GM19099 (cell line): ENCODE measurements around the gene PYGB.

Experiments
- POLR2A ChIP-seq: IDR thresholded peaks from 3 replicates; pipeline ENCODE4 v1.6.1; 2011; ENCODE audit warnings: low read depth; ENCODE audit not compliant: insufficient read length; ENCODE audit errors: extremely low read depth

Gene PYGB

DNA sequence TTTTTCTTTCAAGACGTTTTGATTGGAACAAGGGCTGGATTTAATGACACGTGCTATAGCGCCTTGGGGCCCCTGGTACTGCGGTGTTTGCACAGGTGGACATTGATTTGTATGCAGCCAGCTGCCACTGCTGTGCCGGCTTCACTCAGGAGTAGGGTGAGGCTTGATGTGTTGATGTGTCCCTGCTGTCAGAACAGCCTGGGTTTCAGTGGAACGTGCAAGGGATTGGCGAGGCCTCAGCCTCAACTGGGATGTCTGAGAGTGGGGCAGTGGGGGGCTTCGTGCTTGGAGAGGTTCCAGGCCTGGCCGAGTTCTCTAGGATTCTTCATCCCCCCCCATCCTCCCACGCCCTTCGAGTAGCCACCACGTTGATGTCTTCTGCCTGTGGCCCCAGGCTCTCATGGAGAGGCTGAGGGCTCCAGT is 23.0 kb downstream of the PYGB start:
- no peak for TF ChIP-seq POLR2A

- TF ChIP-seq POLR2A, result no peak
Measured at GRCh38 chr20:25271486-25272222, 23.8 kb downstream of the PYGB start.

- no peak for TF ChIP-seq POLR2A
Measured at GRCh38 chr20:25272223-25273000, 24.5 kb downstream of the PYGB start.

DNA sequence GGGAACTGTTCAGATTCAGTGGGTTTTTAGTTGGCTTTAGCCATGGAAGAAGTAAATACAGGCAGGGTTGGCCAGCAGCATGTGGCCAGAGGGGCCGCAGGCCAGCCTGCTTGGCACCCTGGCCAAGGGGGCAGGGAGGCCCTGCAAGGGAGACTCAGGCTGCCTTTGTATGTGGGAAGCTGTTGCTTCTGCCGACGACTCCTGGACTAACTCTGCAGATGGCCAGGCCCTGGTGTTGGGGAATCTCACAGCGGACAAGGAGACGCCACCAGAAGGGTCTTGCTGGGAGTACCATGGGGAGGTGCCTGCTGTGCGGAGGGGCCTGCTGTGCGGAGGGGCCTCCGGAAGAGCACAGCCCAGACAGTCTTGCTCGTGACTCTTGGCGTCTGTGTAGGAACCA is 25.2 kb downstream of the PYGB start:
- TF ChIP-seq POLR2A, result no peak

- no peak for TF ChIP-seq POLR2A
Measured at GRCh38 chr20:25273541-25274358, 25.9 kb downstream of the PYGB start.

GRCh38 chr20:25274481-25274880 is 26.6 kb downstream of the PYGB start:
- TF ChIP-seq POLR2A, result no peak

- no peak for TF ChIP-seq POLR2A
Measured at GRCh38 chr20:25274891-25275812, 27.3 kb downstream of the PYGB start.

DNA sequence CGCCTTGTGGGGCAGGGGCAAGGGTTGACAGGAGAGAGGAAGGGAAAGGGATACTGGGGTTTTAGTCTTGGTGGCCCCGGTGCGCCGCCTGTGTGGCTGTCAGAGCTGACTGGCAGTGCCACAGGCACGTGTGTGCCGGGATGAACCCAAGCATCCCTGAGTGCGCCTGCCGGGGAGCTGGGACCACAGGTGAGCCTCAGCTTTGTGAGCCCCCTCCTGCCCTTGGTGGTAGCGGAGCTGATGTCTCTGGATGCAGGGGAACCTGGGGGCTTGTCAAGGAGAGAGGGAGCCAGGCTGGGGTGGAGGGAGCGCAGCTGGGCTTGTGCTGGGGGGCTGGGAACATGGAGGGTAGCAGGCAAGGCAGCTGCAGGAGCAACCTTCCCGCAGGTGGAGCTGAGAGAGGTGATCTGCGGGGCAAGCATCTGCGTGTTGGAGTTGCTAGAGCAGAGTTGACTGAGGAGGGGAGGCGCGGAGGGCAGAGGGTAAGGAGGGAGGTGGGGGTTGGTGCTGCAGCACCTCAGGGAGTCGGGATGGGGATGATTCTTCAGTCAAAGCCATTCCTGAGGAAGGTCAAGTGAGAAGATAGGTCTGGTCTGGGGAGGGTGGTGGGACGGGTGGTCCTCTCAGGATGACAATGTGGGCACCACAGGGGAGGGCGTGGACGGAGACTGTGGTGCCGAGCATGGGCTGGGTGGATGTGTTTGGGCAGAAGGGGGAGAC is 28.1 kb downstream of the PYGB start:
- no peak for TF ChIP-seq POLR2A

DNA sequence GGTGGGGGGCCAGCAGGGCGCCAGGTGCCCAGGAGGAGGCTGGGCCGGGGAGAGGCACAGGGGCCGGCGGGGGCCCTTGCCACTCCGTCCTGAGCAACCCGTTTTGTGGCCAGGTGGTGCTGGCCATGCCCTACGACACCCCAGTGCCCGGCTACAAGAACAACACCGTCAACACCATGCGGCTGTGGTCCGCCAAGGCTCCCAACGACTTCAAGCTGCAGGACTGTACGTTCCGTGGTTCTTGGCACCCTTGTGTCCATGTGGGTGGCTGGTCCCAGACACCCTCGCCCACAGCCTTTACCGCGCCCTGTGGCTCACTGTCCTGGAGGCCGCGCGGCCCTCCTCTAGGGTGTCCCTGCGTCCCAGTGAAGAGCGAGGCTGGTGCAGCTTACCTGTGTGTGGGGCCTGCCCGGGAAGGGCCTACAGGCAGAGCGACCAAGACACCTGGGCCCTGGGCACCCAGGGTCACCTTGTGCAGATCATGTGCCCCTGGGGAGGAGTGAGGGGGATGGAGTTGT is 28.7 kb downstream of the PYGB start:
- no peak for TF ChIP-seq POLR2A

- no peak for TF ChIP-seq POLR2A
Measured at GRCh38 chr20:25277051-25277801, 29.3 kb downstream of the PYGB start.

- no peak for TF ChIP-seq POLR2A
Measured at GRCh38 chr20:25277941-25278521, 30.1 kb downstream of the PYGB start.

- no peak for TF ChIP-seq POLR2A
Measured at GRCh38 chr20:25278636-25279361, 30.9 kb downstream of the PYGB start.
